ENCODE results near the gene RHOH. TPM values are rescaled to one million over a fixed set of nuclear protein-coding genes. Genes with fewer than 3 reads are reported as not detected.

Gene RHOH
- total RNA-seq, 1 donor from 2014 or later = not detected

GRCh38 chr4:40233227-40233626, 36.4 kb downstream of the RHOH start:
- DNase-seq (ENCODE audit: low read depth in 2 of 2) = no peak

DNA sequence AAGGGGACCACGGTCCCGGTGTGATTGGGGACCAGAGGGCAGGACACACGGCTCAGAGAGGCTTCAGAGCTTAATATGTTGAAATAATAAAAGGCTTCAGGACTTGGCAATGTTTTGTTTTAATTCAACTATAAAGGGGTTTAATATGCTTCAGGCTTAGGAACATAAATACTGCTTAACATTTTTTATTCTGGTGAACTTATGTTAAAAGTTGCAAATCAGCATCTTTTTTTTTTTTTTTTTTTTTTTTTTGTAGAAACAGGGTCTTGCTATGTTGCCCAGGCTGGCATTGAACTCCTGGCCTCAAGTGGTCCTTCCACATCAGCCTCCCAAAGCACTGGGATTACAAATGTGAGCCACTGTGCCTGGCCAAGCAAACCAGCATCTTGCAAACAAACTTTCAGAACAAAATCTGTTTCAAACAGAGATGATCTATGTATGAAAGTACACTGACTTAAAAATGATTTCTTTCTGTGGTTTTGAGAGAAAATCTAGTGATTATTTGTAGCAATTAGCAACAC, 37.7 kb downstream of the RHOH start:
- DNase-seq (ENCODE audit: low read depth in 2 of 2) = no peak

DNA sequence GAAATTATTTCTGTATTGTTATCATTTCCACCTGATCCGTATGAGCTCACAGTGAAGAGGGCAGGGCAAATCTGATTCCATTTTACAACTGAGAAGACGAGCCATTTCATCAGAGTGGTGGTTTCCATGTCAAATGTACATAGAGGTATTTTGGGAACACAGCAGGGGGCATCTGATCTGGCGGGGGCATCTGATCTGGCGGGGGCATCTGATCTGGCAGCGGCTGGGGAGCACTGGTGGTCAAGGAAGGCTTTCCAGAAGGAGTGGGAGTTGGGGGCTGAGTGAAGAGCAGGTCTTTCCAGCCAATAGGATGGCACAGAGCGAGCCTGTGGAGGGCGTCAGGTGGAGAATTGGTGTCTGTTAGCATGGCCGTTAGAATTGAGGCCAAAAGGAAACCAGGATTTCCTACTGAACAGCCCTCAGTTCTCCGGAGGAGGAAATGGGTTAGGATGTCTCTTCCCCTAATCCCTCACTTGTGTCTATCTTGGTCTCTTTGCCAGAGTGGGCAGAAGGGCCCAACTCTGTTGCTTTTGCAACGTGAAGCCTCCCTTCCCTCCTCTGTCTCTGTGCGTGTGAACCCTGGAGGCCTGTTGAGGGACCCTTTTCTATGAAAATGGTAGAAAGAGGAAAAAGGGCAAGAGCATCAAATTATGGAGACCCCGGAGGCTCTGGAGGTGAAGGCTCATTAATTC, 41.3 kb downstream of the RHOH start:
- DNase-seq (ENCODE audit: low read depth in 2 of 2) = peak in 1 of 2 donors; percentile 41

- DNase-seq (ENCODE audit: low read depth in 2 of 2) = no peak
Measured at GRCh38 chr4:40238700-40239548, 42.1 kb downstream of the RHOH start.

DNA sequence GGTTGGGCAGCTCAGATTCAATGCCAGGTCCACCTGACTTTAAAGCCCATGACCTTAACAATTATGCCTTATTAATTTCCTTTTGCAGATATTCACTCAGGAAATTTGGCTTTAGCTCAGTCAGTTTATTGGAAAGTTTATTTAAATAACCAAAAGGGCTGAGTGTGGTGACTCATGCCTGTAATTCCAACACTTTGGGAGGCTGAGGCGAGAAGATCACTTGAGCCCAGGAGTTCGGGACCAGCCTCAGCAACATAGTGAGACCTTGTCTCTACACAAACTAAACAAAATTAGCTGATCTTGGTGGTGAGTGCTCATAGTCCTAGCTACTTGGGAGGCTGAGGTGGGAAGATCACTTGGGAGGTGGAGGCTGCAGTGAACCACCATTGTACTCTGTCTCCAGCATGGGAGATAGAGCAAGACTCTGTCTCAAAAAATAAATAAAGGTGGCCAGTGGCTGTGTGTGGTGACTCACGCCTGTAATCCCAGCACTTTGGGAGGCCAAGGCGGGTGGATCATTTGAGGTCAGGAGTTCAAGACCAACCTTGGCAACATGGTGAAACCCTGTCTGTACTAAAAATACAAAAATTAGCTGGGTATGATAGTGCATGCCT, 43.3 kb downstream of the RHOH start:
- peak; percentile 9 to 26 for DNase-seq (ENCODE audit: low read depth in 2 of 2)

GRCh38 chr4:40241026-40241425, 44.2 kb downstream of the RHOH start:
- DNase-seq (ENCODE audit: low read depth in 2 of 2) = no peak

DNA sequence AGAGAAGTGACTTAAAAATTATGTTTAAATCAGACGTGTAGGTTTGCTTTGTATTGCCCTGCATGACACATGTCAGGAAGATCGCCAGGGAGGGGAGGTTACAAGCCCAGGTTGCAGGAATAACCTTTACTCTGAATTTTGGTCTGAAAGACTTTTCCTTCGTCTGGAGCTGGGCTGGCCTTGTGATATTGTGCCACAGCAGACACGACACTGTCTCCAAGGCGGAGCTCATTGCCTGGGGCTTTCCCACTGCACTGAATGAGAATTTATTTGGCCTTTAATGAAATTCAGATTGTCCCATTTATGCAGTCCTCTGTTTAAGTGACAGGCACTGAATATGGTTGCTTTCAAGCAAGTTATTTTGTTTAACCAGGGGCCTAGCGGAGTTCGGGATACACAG, 45.1 kb downstream of the RHOH start:
- DNase-seq (ENCODE audit: low read depth in 2 of 2) = no peak

DNA sequence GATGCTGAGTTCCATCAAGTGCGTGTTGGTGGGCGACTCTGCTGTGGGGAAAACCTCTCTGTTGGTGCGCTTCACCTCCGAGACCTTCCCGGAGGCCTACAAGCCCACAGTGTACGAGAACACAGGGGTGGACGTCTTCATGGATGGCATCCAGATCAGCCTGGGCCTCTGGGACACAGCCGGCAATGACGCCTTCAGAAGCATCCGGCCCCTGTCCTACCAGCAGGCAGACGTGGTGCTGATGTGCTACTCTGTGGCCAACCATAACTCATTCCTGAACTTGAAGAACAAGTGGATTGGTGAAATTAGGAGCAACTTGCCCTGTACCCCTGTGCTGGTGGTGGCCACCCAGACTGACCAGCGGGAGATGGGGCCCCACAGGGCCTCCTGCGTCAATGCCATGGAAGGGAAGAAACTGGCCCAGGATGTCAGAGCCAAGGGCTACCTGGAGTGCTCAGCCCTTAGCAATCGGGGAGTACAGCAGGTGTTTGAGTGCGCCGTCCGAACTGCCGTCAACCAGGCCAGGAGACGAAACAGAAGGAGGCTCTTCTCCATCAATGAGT, 46.6 kb downstream of the RHOH start:
- no peak for DNase-seq (ENCODE audit: low read depth in 2 of 2)

- no peak for DNase-seq (ENCODE audit: low read depth in 2 of 2)
Measured at GRCh38 chr4:40244606-40245005, 47.8 kb downstream of the RHOH start.

DNA sequence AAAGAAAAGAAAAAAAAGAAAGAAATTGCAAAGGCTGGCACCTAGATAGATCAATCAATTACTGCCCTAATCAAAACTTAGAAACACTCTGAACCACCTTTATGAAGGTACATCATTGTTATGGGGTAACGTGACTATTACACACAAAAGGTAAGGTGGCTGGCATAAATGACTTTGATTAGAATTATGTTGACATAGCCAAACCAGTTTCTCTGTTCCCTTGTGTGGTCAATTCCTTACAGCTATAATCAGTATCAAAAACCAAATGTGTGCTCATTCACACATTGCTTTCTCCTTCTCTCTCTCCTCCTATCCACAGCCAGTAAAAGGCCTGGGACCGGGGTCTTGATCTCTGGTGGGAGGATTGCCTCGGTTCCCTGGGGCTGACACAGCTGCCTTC, 48.7 kb downstream of the RHOH start:
- DNase-seq (ENCODE audit: low read depth in 2 of 2) = no peak

GRCh38 chr4:40246011-40246900, 49.4 kb downstream of the RHOH start:
- no peak for DNase-seq (ENCODE audit: low read depth in 2 of 2)

DNA sequence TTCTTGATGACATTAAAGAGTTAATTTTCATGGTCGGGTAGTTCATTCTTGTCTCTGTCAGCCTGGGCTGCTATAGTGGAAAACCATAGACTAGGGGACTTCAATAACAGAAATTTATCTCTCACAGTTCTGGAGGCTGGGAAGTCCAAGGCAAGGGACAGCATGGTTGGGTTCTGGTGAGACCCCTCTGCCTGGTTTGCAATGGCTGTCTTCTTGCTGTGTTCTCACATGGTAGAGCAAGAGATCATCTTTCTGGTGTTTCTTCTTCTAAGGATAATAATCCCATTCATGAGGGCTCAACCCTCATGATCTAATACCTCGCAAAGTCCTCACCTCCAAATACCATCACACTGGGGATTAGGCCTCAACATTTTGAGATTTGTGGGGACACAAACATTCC, 50.1 kb downstream of the RHOH start:
- no peak for DNase-seq (ENCODE audit: low read depth in 2 of 2)

- DNase-seq (ENCODE audit: low read depth in 2 of 2) = no peak
Measured at GRCh38 chr4:40247350-40247749, 50.5 kb downstream of the RHOH start.

- peak; percentile 3 to 71 for DNase-seq (ENCODE audit: low read depth in 2 of 2)
Measured at GRCh38 chr4:40251366-40251765, 54.5 kb downstream of the RHOH start.

DNA sequence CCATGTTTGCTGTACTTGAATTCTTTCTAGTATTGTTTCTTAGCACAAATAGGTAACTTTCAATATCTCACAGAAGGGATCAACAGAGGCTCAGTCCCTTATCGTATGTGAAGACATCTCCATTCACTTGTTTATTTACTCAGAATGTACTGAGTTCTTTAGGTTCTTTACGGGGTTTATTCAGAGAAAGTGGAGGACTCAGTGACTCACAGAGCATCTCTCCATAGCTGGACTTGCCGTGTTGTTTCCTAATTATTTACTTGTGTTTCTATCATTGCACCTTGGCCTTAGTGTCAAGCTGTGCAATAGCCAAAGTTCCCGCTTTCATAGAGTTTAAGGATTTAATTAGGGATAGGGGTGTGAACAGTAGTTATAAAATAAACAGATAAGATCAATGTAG, 57.1 kb downstream of the RHOH start:
- DNase-seq (ENCODE audit: low read depth in 2 of 2) = no peak

- DNase-seq (ENCODE audit: low read depth in 2 of 2) = peak; percentile 34 to 83
Measured at GRCh38 chr4:40254608-40255392, 58.0 kb downstream of the RHOH start.

GRCh38 chr4:40255393-40256281, 58.8 kb downstream of the RHOH start:
- peak; percentile 96 to 97 for DNase-seq (ENCODE audit: low read depth in 2 of 2)

DNA sequence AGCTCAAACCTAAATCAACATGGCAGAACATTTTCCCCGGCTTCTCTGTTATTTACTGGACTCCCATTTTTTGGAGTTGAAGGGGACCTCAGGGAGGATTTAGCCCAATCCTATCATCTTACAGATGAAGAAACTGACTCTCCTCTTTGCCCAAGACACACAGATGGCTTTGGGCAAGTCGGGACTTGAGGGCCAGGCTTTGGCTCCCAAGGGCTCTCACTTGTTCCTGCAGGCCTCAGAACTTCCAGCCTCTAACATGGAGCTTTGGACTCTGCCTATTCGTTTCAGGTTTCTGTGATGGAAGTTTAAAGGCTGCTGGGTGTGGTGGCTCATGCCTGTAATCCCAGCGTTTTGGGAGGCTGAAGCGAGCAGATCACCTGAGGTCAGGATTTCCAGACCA, 59.5 kb downstream of the RHOH start:
- no peak for DNase-seq (ENCODE audit: low read depth in 2 of 2)

DNA sequence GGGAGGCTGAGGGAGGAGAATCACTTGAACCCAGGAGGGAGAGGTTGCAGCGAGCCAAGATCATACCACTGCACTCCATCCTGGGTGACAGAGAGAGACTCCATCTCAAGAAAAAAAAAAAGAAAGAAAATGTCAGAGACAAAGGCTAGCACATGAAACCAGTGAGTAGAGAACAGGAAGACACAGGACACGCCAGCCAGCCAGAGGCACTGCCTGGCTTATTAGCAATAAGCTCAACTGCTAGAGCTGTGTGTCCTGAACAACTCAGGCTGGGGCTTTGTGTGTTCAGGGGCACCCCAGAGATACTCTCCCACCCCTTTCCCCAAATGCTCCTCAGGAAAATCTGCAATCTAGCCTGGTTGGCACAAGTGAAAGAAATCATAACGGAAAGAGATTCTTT, 60.0 kb downstream of the RHOH start:
- peak in 1 of 2 donors; percentile 4 for DNase-seq (ENCODE audit: low read depth in 2 of 2)
